HG03095 (cell line): ENCODE results near the gene ZDHHC18.
A peak's percentile ranks its signal among the peaks of the same experiment; 100 is the strongest.
"Not testable (repeated sequence)": the region's sequence is repeated elsewhere in the genome, so short reads cannot be mapped to it uniquely, and the experiment has no call there.

ENCODE experiments used
- ATAC-seq: cut with Tn5 transposase; IDR thresholded peaks from one replicate; pipeline ENCODE4 v1.9.1; 2021; ENCODE audit warnings: moderate library complexity; ENCODE audit not compliant: unreplicated experiment

Gene ZDHHC18

DNA sequence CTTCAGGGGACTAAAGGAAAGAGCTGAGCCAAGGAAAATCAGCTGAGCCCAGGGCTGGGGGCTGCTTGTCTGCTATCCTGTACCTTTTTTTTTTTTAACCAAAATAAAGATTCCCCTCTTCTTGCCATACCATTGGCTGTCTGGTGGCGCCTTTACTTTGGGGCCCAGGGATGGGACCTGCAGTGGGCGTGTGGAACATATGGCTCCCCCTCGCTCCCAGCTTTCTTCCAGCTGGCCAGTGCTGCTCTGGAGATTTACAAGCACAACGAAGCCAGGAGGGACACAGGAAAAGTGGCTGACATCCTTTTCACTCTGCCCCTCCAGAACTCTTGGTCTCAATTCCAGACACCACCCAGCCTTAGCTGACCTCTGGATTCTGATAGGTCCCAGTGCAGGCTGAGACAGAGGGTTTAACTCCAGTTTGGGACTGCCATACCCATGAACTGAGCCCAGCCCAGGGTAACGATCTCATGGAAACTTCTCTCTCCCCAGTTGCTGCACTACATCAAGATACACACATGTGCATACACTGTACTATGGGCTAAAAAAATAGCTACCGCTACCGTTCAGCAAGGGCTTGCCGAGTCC lies 31.1 kb downstream of the ZDHHC18 start:
- ATAC-seq, result no peak

DNA sequence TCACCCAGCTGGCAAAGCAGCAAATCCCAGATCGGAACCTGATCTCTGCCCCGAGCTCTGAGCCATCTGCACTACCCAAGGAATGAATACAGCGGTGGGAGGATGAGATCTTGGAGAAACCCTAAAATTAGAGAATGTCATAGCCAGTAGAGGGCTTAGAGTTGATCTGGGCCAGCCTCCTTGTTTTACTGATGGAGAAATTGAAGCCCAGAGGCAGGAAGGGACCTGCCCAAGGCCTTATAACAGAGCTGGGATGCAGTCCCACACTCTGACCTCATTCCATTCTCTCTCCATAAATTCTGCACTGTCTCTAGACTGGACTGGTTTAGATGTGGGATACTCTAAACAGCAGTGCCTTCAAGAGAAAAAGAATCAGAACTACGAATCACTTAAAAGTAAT lies 31.7 kb downstream of the ZDHHC18 start:
- ATAC-seq, result no peak

DNA sequence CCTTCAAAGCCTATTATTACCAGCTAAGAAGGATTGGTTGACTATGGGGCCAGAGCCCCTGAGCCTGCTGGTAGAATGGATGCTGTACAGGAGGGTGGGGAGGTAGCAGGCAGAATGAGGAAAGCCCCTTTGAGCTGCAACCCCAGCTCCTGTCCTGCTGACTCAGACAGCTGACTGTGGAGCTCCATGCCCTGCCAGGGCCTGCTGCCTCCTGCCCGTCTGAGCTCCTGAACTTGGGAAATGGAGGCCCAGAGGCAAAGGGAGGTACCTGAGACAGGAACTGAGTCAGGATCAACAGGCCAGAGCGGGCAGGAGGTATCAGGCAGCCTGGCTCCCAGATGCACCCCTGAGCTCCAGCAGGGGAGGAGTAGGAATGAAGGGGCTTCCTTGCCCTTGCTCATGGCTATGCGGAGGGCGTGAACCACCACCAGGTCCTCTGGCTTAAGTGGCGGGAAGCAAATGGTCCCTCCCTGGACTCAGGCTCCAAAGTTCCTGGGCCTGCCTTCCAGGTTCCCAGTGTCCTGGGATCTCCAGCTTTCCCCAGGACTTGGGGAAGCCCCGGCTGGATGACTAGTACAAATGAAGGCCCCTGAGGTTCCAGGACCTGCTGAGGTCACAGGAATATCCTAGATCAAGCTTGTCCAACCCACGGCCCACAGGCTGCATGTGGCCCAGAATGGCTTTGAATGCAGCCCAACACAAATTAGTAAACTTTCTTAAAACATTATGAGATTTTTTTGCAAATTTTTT lies 32.6 kb downstream of the ZDHHC18 start:
- ATAC-seq, result no peak

DNA sequence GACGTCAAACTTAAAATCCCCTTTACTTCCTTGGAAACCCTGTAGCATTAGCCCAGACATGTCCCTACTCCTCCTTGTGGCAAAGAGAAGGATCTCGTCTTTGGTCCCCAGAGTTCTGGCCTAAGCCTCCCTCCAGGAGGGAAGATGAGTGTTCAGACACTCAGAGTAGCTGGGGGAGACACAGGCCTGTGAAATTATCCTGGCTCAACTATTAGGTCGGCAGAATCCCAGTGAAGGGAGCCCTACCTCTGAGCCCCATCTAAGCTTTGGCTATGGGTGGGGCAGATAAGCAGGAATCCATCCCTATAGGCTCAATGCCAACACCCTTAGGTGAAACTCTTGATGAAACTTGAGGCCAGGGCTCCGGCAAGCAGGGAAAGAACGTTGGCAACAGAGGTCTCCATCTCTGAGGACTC lies 34.8 kb downstream of the ZDHHC18 start:
- ATAC-seq, result no peak

DNA sequence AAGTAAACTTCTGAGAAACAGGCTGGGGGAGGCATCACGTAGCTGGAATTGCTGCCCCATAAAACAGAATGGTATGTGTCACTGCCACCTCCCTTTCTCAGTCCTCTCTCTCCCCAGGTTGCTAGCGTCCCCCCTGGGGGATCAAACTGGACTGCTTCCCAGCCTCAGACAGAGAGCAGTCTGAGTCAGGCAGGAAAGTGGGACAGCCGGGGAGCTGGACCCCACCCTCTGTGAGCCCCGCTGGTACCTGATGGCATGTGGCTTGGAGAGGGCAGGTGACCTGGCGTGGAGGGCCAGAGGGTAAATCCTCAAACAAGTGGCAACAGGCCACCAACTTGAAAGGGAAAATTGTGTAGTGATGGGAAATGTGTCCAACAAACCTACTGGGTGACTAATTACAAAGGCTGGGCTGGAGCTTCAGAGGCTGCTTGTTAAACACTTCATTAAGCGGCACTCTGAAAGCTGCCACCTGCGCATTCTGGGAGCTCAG lies 35.4 kb downstream of the ZDHHC18 start:
- ATAC-seq, result no peak

DNA sequence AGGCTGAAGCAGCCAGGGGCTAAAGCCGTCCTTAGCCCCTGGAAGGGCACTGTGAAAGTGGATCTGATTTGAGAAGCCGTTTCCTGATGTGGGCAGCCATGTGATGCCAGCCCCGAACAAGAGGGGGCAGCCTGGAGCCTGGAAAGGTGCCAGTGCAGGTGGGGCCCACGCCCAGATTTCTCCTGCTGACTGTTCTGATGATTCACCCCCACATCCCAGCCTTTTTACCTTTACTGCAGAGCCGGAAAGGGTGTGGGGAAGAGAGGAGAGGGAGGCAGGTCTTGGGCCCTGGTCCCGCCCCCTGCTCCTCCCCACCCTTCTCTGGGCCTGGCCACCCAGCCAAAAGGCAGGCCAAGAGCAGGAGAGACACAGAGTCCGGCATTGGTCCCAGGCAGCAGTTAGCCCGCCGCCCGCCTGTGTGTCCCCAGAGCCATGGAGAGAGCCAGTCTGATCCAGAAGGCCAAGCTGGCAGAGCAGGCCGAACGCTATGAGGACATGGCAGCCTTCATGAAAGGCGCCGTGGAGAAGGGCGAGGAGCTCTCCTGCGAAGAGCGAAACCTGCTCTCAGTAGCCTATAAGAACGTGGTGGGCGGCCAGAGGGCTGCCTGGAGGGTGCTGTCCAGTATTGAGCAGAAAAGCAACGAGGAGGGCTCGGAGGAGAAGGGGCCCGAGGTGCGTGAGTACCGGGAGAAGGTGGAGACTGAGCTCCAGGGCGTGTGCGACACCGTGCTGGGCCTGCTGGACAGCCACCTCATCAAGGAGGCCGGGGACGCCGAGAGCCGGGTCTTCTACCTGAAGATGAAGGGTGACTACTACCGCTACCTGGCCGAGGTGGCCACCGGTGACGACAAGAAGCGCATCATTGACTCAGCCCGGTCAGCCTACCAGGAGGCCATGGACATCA lies 36.5 kb downstream of the ZDHHC18 start, which contains the start of gene SFN:
Gene SFN (plus strand): TSS at position 369 of the 904 bp plus-strand sequence. CDS start 64 bp downstream, at position 433.
- no peak for ATAC-seq

DNA sequence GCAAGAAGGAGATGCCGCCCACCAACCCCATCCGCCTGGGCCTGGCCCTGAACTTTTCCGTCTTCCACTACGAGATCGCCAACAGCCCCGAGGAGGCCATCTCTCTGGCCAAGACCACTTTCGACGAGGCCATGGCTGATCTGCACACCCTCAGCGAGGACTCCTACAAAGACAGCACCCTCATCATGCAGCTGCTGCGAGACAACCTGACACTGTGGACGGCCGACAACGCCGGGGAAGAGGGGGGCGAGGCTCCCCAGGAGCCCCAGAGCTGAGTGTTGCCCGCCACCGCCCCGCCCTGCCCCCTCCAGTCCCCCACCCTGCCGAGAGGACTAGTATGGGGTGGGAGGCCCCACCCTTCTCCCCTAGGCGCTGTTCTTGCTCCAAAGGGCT lies 37.2 kb downstream of the ZDHHC18 start:
- no peak for ATAC-seq

DNA sequence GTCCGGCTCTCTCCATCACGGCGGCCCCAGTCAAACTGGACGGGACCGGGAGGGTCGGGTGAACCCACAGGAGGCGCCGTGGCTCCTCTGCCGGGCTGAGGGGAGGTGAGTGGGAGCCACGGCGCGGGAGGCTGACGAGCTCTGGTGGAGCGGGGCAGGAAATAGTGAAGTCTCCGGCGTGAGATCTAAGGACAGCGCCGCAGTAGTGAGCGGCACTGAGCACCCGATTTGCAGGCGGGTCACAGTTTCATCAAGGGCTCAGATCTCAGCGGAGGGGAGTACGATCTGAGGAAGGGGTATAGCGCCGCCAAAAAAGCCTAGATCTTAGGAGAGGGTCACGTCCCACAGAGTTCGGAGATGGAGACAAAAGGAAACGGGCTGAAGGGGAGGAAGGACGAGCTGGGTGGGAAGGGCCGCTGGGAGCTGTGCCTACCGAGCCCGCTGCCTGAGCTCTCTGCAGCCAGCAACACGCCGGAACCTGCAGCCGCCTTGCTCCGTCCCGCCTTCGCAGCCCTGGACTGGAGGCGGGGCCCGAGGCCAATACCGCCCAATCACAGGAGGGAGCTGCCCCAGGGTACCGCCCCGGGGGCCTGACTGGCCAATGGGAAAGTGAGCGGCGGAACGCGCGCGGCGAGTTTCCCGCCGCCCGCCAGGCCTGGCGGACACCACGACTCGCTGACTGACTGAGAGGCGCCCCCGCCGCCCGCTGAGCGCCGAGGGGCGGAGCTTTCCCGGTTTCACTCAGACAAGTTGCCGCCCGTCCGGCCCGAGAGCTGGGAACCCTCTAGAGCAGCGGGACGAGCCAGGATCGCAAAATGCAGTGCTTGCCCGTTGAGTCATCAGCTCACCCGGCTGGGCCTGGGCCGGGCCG lies 38.4 kb downstream of the ZDHHC18 start:
- peak; percentile 86 for ATAC-seq

DNA sequence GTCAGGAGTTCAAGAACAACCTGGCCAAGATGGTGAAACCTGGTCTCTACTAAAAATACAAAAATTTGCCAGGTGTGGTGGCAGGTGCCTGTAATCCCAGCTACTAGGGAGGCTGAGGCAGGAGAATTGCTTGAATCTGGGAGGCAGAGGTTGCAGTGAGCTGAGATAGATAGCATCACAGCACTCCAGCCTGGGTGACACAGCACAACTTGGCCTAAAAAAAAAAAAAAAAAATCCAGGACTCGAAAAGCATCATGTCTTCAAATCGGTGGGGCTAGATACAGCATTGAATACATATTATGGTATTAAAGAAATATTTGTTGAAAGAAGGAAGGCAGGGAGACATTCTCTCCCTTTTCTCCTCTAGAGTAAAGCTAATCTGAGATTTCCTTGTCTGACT lies 46.6 kb downstream of the ZDHHC18 start:
- not testable (repeated sequence) for ATAC-seq

DNA sequence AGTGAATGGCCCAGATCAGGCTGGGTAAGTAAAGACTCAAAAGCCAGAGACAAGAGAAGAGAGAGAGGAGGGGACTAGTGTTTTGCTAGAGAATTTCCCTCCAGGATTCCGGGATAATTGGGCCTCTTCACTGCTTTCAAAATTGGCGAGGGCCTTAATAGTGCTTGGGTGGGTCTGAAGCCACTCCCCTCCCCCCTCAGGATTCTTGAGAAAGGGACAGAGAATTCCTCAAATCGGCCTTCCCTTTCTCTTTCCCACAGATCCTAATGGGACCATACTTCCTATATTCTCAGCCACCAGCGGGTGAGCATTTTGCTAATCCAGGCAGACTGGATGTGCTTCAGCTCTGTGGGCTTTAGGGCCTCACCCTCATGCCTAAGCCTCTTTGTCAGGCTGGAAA lies 48.4 kb downstream of the ZDHHC18 start:
- no peak for ATAC-seq

DNA sequence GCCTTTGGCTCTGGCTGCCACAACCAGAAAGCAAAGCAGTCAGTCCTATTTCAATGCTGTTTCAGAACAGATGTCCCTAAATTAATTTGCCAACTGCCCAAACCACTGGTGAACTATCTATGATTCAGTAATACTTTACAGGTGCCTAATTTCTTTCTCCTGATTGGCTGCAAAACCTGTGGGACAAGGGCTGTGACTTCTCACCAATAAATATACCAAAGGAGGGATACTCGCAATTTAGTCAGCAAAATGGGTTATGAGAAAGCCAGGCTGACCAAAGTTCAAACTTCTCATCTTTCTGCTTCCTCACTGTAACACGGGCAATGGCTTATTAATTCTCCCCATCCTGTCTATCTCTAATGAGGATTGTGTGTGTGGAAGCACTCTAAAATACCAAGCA lies 50.8 kb downstream of the ZDHHC18 start:
- ATAC-seq, result no peak

DNA sequence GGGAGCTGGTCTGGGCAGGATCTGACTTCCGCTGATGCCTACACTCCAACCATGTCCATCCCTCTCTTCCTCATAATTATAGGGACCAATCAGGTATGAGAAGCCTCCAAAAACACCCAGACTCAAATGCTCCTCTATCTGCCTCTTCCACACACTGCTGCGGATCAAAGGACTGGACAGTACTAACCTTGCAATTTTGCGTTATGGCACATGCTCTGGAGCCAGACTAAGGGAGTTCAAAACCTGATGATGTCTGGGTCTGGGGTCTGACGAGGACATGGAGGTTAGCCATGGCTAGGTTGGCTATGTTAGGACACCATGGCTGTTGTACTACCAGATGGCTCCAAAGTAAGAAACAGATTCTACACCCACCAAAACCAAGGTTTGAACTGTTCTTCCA lies 53.3 kb downstream of the ZDHHC18 start:
- ATAC-seq, result no peak

DNA sequence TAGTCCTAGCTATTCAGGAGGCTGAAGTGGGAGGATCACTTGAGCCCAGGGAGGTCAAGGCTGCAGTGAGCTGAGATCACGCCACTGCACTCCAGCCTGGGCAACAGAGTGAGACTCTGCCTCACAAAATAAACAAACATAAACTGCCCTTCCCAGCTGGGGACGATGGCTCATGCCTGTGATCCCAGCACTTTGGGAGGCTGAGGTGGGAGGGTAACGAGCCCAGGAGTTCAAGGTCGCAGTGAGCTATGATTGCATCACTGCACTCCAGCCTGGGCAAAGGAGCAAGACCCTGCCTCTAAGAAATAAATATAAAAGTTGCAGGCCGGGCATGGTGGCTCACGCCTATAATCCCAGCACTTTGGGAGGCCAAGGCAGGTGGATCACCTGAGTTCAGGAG lies 55.1 kb downstream of the ZDHHC18 start:
- not testable (repeated sequence) for ATAC-seq

DNA sequence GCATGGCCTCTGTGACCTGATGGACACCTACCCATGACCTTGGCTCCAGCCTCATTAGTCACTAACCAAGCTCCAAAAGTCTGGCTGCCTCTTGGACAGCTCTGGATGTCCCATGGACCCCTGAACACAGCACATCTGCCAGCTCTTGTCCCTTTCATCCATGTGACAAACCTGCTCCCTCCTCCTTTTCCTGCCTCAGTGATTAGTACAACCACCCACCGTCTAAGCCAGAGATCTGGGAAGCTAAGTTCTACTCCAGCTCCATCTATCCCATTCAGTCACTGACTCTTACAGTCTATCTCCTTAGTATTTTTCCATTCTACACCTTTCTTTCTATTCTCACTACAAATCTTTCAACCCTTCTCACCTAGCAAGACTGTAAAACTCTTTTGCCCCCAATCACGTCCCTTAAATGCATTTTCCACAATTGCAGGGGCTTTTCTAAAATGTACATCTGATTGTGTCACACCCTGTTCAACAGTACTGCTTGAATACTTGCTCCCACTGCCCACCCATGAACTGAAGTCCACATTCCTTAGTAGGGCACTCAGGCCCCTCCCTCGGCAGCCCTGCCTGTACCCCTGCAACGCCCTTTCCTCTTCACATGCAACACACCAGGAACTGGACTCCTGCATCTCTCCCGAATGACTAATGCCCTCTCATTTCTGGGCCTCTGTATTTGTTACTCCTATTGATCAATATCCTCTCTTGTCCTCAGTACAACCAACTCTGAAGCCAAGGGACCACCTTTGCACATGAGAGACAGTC lies 56.4 kb downstream of the ZDHHC18 start:
- ATAC-seq, result no peak

DNA sequence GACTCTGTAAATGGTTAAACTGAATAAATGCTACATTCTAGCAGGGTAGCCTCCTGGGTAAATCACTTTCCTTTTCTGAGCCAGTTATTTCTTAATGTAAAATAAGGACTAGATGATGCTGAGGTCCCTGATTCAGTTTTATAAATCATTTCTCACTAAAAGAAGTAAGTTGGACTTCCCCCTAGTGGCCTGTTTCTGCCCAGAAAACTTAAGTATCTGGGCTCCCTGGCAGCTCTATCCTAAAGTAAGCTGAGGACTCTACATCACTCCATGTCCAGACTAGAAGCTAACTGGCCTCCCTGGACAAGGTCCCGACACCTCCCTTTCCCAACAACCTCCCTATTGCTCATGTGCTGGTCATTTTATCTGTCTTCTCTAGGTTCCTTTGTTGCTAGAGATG lies 60.6 kb downstream of the ZDHHC18 start:
- ATAC-seq, result no peak

DNA sequence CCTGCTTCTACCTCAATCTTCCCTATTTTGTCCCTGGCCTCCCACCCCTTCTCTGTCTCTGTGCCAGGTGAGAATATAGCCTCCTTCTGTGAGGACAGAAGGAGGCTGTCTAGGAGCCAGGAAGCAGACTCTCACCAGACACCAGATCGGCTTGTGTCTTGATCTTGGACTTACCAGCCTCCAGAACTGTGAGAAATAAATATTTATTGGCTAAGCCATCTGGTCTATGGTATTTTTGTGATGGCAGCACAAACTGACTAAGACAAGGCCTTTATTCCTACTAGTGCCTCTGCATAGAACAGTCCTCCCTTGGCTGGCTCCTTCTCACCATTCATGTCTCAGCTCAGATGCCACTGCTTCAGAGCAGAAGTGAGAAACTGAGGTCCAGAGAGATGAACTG lies 61.7 kb downstream of the ZDHHC18 start:
- ATAC-seq, result no peak

DNA sequence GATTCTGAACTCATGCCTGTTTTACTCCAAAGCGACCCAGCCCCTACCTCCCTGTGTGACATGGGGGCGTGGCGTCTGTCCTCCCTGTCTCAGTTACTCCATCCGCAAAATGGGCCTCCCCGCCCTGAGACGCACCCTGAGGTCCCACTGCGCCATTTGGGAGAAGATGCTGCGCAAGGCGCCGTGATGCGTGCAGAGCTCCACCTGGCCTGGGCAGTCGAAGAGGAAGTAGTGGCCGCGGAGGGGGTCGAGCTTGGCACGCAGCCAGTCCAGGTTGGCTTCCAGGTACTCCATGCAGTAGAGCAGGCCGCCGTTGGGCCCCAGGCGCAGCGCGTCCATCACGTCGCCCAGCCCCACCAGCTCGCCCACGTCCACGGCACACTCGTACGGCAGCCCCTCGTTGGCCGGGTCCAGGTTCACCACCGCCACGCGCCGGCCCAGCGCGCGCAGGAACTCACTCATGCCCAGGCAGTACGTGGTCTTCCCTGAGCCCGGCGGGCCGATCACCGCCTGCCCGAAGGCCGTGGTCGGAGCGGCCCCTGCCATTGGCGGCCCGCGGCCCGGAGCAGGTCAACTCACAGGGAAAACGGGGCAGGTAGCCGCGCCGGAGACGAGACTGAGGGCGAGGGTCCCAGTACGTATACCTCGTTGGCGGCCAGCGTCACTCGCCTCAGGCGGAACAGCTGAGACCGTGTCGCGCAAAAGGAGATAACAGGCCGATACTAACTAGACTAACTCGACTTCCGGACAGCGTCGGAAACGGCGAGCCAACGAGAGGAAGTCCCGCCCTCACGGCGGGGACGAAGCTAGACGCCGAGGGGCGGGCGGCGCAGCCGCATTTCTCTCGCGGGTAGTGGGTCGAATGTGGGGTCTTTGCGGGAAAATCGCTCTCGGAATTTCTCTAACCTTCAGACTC lies 63.3 kb downstream of the ZDHHC18 start, which contains the start of gene GPN2:
Gene GPN2 (minus strand): TSS at position 733 of the 916 bp plus-strand sequence. CDS start 187 bp downstream, at position 546.
- ATAC-seq, result peak; percentile 72

DNA sequence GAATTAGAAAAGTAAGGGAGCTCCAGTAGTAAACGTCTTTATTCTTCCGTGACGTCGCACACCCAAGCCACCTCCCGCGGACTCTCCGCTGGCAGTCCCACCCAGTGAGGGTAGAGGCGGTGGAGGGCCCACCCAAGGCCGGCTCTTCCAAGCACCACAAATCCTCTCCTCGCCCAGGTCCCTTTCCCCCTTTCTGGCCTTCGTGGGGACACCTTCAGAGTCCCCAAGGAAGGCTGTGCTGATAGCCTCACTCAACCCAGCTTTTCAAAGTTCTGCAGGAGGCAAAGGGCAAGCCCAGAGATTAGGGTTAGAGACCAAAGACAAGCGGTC lies 63.9 kb downstream of the ZDHHC18 start:
- ATAC-seq, result peak; percentile 20

DNA sequence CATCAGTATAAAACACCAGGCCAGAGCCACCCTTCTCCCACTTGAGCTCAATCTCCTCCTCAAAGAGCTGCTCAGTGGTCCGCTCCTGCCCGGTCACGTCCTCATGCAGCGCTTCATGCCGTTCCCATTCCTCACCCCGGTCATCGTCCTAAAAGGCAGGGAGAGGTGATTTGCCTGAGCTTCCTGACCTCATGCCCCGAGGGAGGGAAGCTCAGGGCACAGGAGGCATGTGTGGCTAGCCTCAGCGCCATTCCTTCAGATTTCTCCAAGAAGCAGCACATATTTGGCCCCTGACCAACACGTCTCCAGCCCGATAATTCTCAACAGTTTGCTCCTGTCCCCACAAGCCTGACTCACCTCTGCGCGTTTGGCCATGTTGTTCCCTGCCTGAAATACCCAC lies 67.8 kb downstream of the ZDHHC18 start:
- ATAC-seq, result no peak
